Neuronal stem cell (in vitro differentiated cells): ENCODE measurements around the gene UQCR11.

Experiments used
- DNase-seq: peaks from one replicate; pipeline ENCODE4 v3.0.0-alpha.2; 2013; ENCODE audit warnings: low spot score
- H2AFZ ChIP-seq: one replicate; pipeline ENCODE4 v1.6.1; 2013; ENCODE audit warnings: mild to moderate bottlenecking, low read length, inconsistent platforms
- H2AK5ac ChIP-seq: 2 replicates; pipeline ENCODE4 v1.6.1; 2013; ENCODE audit warnings: low read depth, mild to moderate bottlenecking, inconsistent platforms, low read length, moderate library complexity, mixed read lengths
- H2BK120ac ChIP-seq: 2 replicates; pipeline ENCODE4 v1.6.1; 2013; ENCODE audit warnings: low read depth, mild to moderate bottlenecking, inconsistent platforms, low read length, moderate library complexity, mixed read lengths
- H2BK12ac ChIP-seq: one replicate; pipeline ENCODE4 v1.6.1; 2013; ENCODE audit warnings: low read length, inconsistent platforms
- H2BK15ac ChIP-seq: 2 replicates; pipeline ENCODE4 v1.6.1; 2013; ENCODE audit warnings: mild to moderate bottlenecking, low read length, inconsistent platforms, mixed read lengths
- H2BK5ac ChIP-seq: one replicate; pipeline ENCODE4 v1.6.1; 2013; ENCODE audit warnings: inconsistent platforms, mild to moderate bottlenecking, low read length, moderate library complexity
- H3K14ac ChIP-seq: one replicate; pipeline ENCODE4 v1.6.1; 2013; ENCODE audit warnings: low read length, inconsistent platforms
- H3K18ac ChIP-seq: 2 replicates; pipeline ENCODE4 v1.6.1; 2013; ENCODE audit warnings: low read length, inconsistent platforms
- H3K23ac ChIP-seq: 2 replicates; pipeline ENCODE4 v1.6.1; 2013; ENCODE audit warnings: low read depth, mild to moderate bottlenecking, mixed read lengths, low read length, inconsistent platforms; ENCODE audit not compliant: poor library complexity
- H3K27ac ChIP-seq: replicated peaks from 3 replicates; pipeline ENCODE4 v1.5.1; 2013; ENCODE audit warnings: low read length, inconsistent platforms
- H3K27me3 ChIP-seq, 3 experiments: 2 replicates each; pipeline ENCODE4 v1.6.1; 2013; ENCODE audit warnings: low read length in 3 of 3, mild to moderate bottlenecking in 2 of 3, inconsistent platforms in 1 of 3, low read depth in 1 of 3, mixed read lengths in 1 of 3, moderate library complexity in 1 of 3; ENCODE audit not compliant: control insufficient read depth in 3 of 3, insufficient read depth in 3 of 3
- H3K36me3 ChIP-seq, 2 donors: replicated peaks in 1 of 2; 2 replicates each; pipeline ENCODE4 v1.6.1; 2013; ENCODE audit warnings: low read length in 2 of 2; ENCODE audit not compliant: control insufficient read depth in 2 of 2, insufficient read depth in 2 of 2
- H3K4ac ChIP-seq: 2 replicates; pipeline ENCODE4 v1.6.1; 2013; ENCODE audit warnings: inconsistent platforms, mild to moderate bottlenecking, low read length, moderate library complexity
- H3K4me1 ChIP-seq, 2 donors: 1 replicate in 1 of 2; 2 replicates in 1 of 2; pipeline ENCODE4 v1.6.1; 2013; ENCODE audit warnings: low read length in 2 of 2, low read depth in 1 of 2; ENCODE audit not compliant: control insufficient read depth in 2 of 2, insufficient read depth in 1 of 2
- H3K4me2 ChIP-seq: one replicate; pipeline ENCODE4 v1.6.1; 2013; ENCODE audit warnings: mild to moderate bottlenecking, low read length, inconsistent platforms; ENCODE audit not compliant: insufficient read depth, poor library complexity, severe bottlenecking
- H3K4me3 ChIP-seq, 2 donors: 2 replicates each; pipeline ENCODE4 v1.5.1; 2013; ENCODE audit warnings: low read length in 2 of 2, mild to moderate bottlenecking in 2 of 2, inconsistent platforms in 1 of 2, moderate library complexity in 1 of 2
- H3K79me1 ChIP-seq: one replicate; pipeline ENCODE4 v1.6.1; 2013; ENCODE audit warnings: low read depth, mild to moderate bottlenecking, inconsistent platforms, low read length, moderate library complexity
- H3K9ac ChIP-seq: one replicate; pipeline ENCODE4 v1.6.1; 2013; ENCODE audit warnings: mild to moderate bottlenecking, low read depth, low read length, inconsistent platforms; ENCODE audit not compliant: poor library complexity
- H3K9me3 ChIP-seq, 2 donors: replicated peaks in 1 of 2; 2 replicates each; pipeline versions ENCODE3 to v1.6.1; 2013; ENCODE audit warnings: low read length in 2 of 2, mild to moderate bottlenecking in 2 of 2, inconsistent platforms in 1 of 2, low read depth in 1 of 2, mixed read lengths in 1 of 2, moderate library complexity in 1 of 2; ENCODE audit not compliant: control insufficient read depth in 2 of 2, insufficient read depth in 1 of 2
- H4K8ac ChIP-seq: one replicate; pipeline ENCODE4 v1.6.1; 2013; ENCODE audit warnings: low read depth, mild to moderate bottlenecking, inconsistent platforms, low read length, moderate library complexity
- H4K91ac ChIP-seq: one replicate; pipeline ENCODE4 v1.6.1; 2013; ENCODE audit warnings: low read length, low read depth, mild to moderate bottlenecking, inconsistent platforms; ENCODE audit not compliant: poor library complexity
- WGBS, 2 donors: extraction: QIAGEN DNeasy Blood & Tissue Kit; methylation state at CpG; one replicate each; pipeline ENCODE4 v1.1.7; 2013; ENCODE audit warnings: missing lambda C conversion rate in 2 of 2, mixed read lengths in 1 of 2; ENCODE audit not compliant: insufficient read length in 2 of 2, insufficient replicate concordance in 1 of 2; ENCODE audit errors: extremely low coverage in 2 of 2; 5-methylcytosine and 5-hydroxymethylcytosine counted together

UQCR11 gene

GRCh38 chr19:1652471-1653299, 47.4 kb upstream of the UQCR11 start, which contains the start of gene TCF3:
Gene TCF3, minus strand, starts transcription at chr19:1652615. Its CDS starts 2,367 bp downstream, at chr19:1650248.
- Histone ChIP-seq H2BK5ac (peak within 1 kb of the TSS; percentile 94), H4K91ac (no peak within 1 kb of the TSS), H4K8ac (peak within 1 kb of the TSS; percentile 70), H2BK15ac (peak within 1 kb of the TSS; percentile 49), H3K4me3 (peak within 1 kb of the TSS; percentile 92 to 95), H3K23ac (peak within 1 kb of the TSS; percentile 31), H3K4me1 (peaks cover 4 to 9% of the 10 kb centered on the region in 2 donors), H2BK120ac (peak within 1 kb of the TSS; percentile 97), H3K36me3 (peaks cover 21 to 27% of the 10 kb centered on the region in 2 donors), H3K9me3 (peaks cover 0 to 2% of the 10 kb centered on the region in 2 donors), H3K14ac (peak within 1 kb of the TSS; percentile 56), H3K4me2 (peak within 1 kb of the TSS; percentile 86), H2BK12ac (no peak within 1 kb of the TSS), H3K79me1 (peaks cover 19% of the 10 kb centered on the region), H3K18ac (peak within 1 kb of the TSS; percentile 98), H3K27ac (peak within 1 kb of the TSS; percentile 92), H2AK5ac (peak within 1 kb of the TSS; percentile 92), H2AFZ (peak within 1 kb of the TSS; percentile 100), H3K27me3 (peaks cover 0 to 17% (median 0%) of the 10 kb centered on the region in 3 experiments), H3K9ac (peak within 1 kb of the TSS; percentile 94), H3K4ac (no peak within 1 kb of the TSS)
- peak; percentile 100 for DNase-seq
- WGBS, 2 donors, result no CpG with 5 or more reads among the region's 107 CpGs

GRCh38 chr19:1651568-1652291, 46.5 kb upstream of the UQCR11 start:
- Histone ChIP-seq H3K9ac (peak overlapping the region; percentile 84), H3K27me3 (peaks cover 0 to 8% (median 0%) of the 10 kb centered on the region in 3 experiments), H3K79me1 (peaks cover 25% of the 10 kb centered on the region), H2BK5ac (peak overlapping the region; percentile 94), H4K8ac (no peak overlapping the region), H3K23ac (peak overlapping the region; percentile 31), H3K27ac (peak overlapping the region; percentile 92), H3K4me2 (peak overlapping the region; percentile 68), H3K4me1 (peaks cover 4 to 9% of the 10 kb centered on the region in 2 donors), H2BK120ac (peak overlapping the region; percentile 97), H4K91ac (no peak overlapping the region), H3K9me3 (peaks cover 0 to 2% of the 10 kb centered on the region in 2 donors), H3K18ac (peak overlapping the region; percentile 97), H2AK5ac (peak overlapping the region; percentile 92), H3K4me3 (peak overlapping the region; percentile 92 to 95), H3K4ac (no peak overlapping the region), H2BK15ac (no peak overlapping the region), H2BK12ac (no peak overlapping the region), H2AFZ (peak overlapping the region; percentile 23), H3K36me3 (peaks cover 29 to 35% of the 10 kb centered on the region in 2 donors), H3K14ac (peak overlapping the region; percentile 56)
- no CpG with 5 or more reads among the region's 101 CpGs for WGBS, 2 donors
- peak; percentile 42 for DNase-seq

- Histone ChIP-seq H3K9me3 (peaks cover 0 to 2% of the 10 kb centered on the region in 2 donors), H3K27me3 (peaks cover 0 to 3% (median 0%) of the 10 kb centered on the region in 3 experiments), H2BK5ac (peak overlapping the region; percentile 94), H3K14ac (peak overlapping the region; percentile 56), H3K9ac (peak overlapping the region; percentile 84), H2BK15ac (no peak overlapping the region), H3K23ac (no peak overlapping the region), H2BK12ac (no peak overlapping the region), H3K4me3 (peak overlapping the region; percentile 92 to 95), H3K27ac (peak overlapping the region; percentile 92), H3K4me1 (peaks cover 4 to 9% of the 10 kb centered on the region in 2 donors), H4K8ac (no peak overlapping the region), H4K91ac (no peak overlapping the region), H3K79me1 (peaks cover 31% of the 10 kb centered on the region), H2BK120ac (peak overlapping the region; percentile 97), H2AFZ (peak overlapping the region; percentile 23), H3K18ac (peak overlapping the region; percentile 97), H3K36me3 (peaks cover 36 to 44% of the 10 kb centered on the region in 2 donors), H3K4me2 (peak overlapping the region; percentile 68), H2AK5ac (peak overlapping the region; percentile 78), H3K4ac (no peak overlapping the region)
- DNase-seq, result peak; percentile 49
- WGBS, 2 donors, result no CpG with 5 or more reads among the region's 36 CpGs
Measured at GRCh38 chr19:1650650-1651567, 45.6 kb upstream of the UQCR11 start.
